Central memory CD8-positive, alpha-beta T cell (primary cell): ENCODE results near the gene SETMAR.

Experiments
- ATAC-seq: fragments of 150-1000 bp; cut with Tn5 transposase; replicated peaks from 2 replicates; pipeline ENCODE4 v1.10.0; 2022; ENCODE audit warnings: mild to moderate bottlenecking, moderate FRiP score, moderate number of reproducible peaks; ENCODE audit not compliant: poor library complexity, severe bottlenecking; ENCODE audit errors: extremely low read depth
- DNase-seq, 2 donors: peaks; one replicate each; pipeline ENCODE4 v3.0.0; 2021; ENCODE audit warnings: low spot score in 2 of 2
- H3K27ac Mint-ChIP-seq: one replicate; pipeline ENCODE4 v1.8.0; 2022; ENCODE audit warnings: low read depth, mild to moderate bottlenecking, moderate library complexity, mixed read lengths
- H3K27me3 Mint-ChIP-seq: one replicate; pipeline ENCODE4 v1.8.0; 2022; ENCODE audit warnings: mixed read lengths
- H3K36me3 Mint-ChIP-seq: one replicate; pipeline ENCODE4 v1.8.0; 2022; ENCODE audit warnings: mild to moderate bottlenecking, moderate library complexity, mixed read lengths; ENCODE audit not compliant: insufficient read depth
- H3K4me1 Mint-ChIP-seq: one replicate; pipeline ENCODE4 v1.8.0; 2022; ENCODE audit warnings: mixed read lengths
- H3K4me3 Mint-ChIP-seq: one replicate; pipeline ENCODE4 v1.8.0; 2022; ENCODE audit warnings: mild to moderate bottlenecking, moderate library complexity, mixed read lengths
- H3K9me3 Mint-ChIP-seq: one replicate; pipeline ENCODE4 v1.8.0; 2022; ENCODE audit warnings: mixed read lengths

Gene SETMAR

DNA sequence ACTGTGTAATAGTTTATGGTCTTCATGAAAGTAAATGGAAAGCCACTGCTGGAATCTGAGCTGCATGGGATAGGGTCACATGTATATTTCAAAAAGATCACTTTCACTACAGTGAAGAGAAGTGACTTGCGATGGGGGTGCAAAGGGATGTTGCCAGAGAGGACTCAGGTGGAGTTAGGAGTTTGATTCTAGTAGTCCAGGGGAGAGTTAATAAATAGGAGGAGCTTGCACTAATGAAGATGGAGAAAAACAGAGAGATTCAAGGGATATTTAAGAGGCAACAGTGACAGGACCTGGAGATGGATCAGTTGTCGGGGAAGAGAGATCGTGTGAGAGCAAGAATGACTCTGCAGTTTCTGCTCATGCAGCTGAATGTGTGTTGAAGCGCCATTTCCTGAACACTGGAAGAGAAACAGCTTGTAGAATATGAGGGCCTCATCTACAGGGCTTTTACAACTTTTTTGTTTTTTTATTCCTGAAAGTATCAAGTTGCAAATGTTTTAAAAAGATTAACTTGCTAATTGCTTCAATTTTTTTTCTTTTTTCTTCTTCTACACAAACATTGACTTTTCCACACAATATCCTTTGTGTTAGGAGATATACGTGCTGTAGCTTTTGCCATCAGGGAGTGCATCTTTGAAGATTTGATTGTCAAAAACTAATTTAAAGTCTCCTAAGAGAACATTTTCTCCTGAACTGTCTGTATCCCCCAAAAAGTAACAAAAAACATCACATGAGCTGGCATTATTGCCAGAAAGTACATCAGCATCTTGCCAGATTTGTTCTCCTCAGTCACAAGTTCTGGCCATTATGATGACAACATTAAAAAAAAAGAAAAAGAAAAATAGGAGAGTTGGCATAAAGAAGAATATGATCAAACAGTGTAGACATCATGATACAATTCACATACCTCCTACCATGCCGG lies 37.5 kb downstream of the SETMAR start:
- Mint-ChIP-seq H3K27ac (no peak overlapping the region), H3K4me3 (no peak overlapping the region), H3K4me1 (no peaks in the 10 kb centered on the region), H3K36me3 (no peaks in the 10 kb centered on the region), H3K27me3 (no peaks in the 10 kb centered on the region), H3K9me3 (no peaks in the 10 kb centered on the region)
- no peak for DNase-seq
- ATAC-seq = no peak

DNA sequence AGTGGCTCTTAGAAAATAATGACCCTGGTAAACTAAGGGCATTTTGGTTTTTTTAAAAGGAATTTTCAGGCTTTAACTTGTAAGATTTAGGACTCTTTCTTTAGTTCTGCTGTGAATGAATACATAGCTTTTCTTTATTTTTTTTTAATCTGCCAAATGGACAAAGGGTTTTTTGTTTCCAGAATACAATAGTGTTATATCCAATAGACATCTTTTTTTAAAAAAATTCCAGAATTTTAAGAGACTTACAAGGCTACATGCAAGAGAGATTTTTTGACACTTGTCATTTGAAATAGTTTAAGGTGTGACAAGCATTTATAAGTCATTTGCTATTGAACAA lies 38.1 kb downstream of the SETMAR start:
- no peak for ATAC-seq
- no peaks in the 10 kb centered on the region for H3K4me1 Mint-ChIP-seq
- H3K4me3 Mint-ChIP-seq = no peak overlapping the region
- no peak for DNase-seq
- H3K36me3 Mint-ChIP-seq = no peaks in the 10 kb centered on the region
- no peaks in the 10 kb centered on the region for H3K27me3 Mint-ChIP-seq
- no peaks in the 10 kb centered on the region for H3K9me3 Mint-ChIP-seq
- no peak overlapping the region for H3K27ac Mint-ChIP-seq

- H3K27ac Mint-ChIP-seq = no peak overlapping the region
- no peaks in the 10 kb centered on the region for H3K4me1 Mint-ChIP-seq
- no peak for DNase-seq
- no peaks in the 10 kb centered on the region for H3K9me3 Mint-ChIP-seq
- no peak overlapping the region for H3K4me3 Mint-ChIP-seq
- peaks cover 3% of the 10 kb centered on the region for H3K36me3 Mint-ChIP-seq
- no peak for ATAC-seq
- H3K27me3 Mint-ChIP-seq = no peaks in the 10 kb centered on the region
These were observed 40.1 kb downstream of the SETMAR start for GRCh38 chr3:4343258-4343657.

GRCh38 chr3:4350789-4351163 lies 47.6 kb downstream of the SETMAR start:
- DNase-seq = peak; percentile 20 to 37
- Mint-ChIP-seq H3K4me1 (peaks cover 19% of the 10 kb centered on the region), H3K27me3 (no peaks in the 10 kb centered on the region), H3K9me3 (no peaks in the 10 kb centered on the region), H3K4me3 (peak overlapping the region; percentile 82), H3K27ac (peak overlapping the region; percentile 61), H3K36me3 (peaks cover 12% of the 10 kb centered on the region)
- ATAC-seq = peak; percentile 80

- Mint-ChIP-seq H3K4me1 (peaks cover 19% of the 10 kb centered on the region), H3K4me3 (peak overlapping the region; percentile 82), H3K27me3 (no peaks in the 10 kb centered on the region), H3K36me3 (peaks cover 12% of the 10 kb centered on the region), H3K9me3 (no peaks in the 10 kb centered on the region), H3K27ac (peak overlapping the region; percentile 61)
- peak in 1 of 2 donors; percentile 18 for DNase-seq
- ATAC-seq = peak; percentile 79
These were observed 48.1 kb downstream of the SETMAR start for GRCh38 chr3:4351164-4351855.

DNA sequence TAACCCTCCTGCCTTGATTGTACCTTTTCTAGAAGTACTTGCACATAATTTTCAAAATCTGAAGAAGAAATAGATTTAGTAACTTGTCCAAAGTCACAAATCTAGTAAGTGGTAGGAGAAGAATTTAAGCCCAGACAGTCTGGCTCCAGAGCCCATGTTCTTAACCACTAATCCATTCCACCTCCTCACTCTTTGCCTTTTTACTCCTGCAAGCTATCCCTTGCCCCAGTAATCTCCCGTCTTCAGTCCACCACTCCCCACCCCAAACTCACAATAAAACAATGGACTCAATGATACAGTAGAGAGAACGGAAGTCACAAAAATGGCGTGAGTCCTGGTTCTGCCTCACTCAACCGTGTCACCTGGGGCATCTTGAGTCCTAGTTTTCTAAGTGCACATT lies 48.7 kb downstream of the SETMAR start:
- ATAC-seq (no peak), DNase-seq (no peak)
- Mint-ChIP-seq H3K27me3 (no peaks in the 10 kb centered on the region), H3K4me3 (peak overlapping the region; percentile 82), H3K27ac (peak overlapping the region; percentile 61), H3K36me3 (peaks cover 12% of the 10 kb centered on the region), H3K4me1 (peaks cover 19% of the 10 kb centered on the region), H3K9me3 (no peaks in the 10 kb centered on the region)

DNA sequence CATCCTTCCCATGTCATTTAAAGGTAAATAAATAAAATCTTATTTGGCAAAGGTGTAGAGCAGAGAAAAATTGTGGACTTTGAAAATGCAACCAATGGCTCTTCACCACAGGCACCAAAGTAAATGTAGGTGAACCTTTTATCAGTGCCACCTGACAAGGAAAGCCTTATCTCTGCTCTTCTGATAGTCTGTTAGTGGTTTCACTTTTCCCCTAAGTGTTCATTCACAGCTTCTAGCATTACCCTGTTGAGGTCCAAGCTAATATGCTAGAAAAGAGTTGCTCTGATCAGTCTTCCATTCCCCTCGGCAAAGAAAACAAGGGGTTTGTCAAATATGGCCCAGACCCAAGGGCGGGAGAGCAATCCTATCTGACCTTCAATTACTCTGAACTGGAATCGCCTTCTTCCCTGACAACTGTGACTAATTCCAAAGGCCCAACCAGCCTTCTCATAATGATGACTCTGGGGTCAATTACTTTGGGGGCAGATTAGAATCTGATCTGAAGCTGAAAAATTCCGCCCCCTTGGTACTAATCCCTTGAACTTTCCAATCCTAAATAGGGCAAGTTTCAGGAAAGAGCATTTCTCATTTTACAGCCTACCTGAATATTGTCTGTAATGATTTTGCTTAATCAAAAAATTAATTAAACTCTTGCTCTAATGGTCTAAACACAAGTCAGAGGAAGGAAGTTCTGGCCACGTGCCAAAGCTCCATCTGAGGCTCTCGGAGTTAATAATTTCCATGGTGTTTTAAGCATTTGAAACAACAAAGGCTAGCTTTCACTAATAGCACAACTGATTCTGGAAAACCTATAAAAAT lies 52.4 kb downstream of the SETMAR start:
- no peak overlapping the region for H3K27ac Mint-ChIP-seq
- ATAC-seq (no peak), DNase-seq (no peak)
- no peak overlapping the region for H3K4me3 Mint-ChIP-seq
- peaks cover 17% of the 10 kb centered on the region for H3K4me1 Mint-ChIP-seq
- no peaks in the 10 kb centered on the region for H3K9me3 Mint-ChIP-seq
- H3K36me3 Mint-ChIP-seq = peaks cover 11% of the 10 kb centered on the region
- H3K27me3 Mint-ChIP-seq = no peaks in the 10 kb centered on the region

- H3K4me3 Mint-ChIP-seq = no peak overlapping the region
- H3K27me3 Mint-ChIP-seq = no peaks in the 10 kb centered on the region
- DNase-seq (no peak), ATAC-seq (no peak)
- no peaks in the 10 kb centered on the region for H3K9me3 Mint-ChIP-seq
- peaks cover 8% of the 10 kb centered on the region for H3K36me3 Mint-ChIP-seq
- H3K27ac Mint-ChIP-seq = no peak overlapping the region
- peaks cover 12% of the 10 kb centered on the region for H3K4me1 Mint-ChIP-seq
These were observed 53.0 kb downstream of the SETMAR start for GRCh38 chr3:4356220-4356540.

DNA sequence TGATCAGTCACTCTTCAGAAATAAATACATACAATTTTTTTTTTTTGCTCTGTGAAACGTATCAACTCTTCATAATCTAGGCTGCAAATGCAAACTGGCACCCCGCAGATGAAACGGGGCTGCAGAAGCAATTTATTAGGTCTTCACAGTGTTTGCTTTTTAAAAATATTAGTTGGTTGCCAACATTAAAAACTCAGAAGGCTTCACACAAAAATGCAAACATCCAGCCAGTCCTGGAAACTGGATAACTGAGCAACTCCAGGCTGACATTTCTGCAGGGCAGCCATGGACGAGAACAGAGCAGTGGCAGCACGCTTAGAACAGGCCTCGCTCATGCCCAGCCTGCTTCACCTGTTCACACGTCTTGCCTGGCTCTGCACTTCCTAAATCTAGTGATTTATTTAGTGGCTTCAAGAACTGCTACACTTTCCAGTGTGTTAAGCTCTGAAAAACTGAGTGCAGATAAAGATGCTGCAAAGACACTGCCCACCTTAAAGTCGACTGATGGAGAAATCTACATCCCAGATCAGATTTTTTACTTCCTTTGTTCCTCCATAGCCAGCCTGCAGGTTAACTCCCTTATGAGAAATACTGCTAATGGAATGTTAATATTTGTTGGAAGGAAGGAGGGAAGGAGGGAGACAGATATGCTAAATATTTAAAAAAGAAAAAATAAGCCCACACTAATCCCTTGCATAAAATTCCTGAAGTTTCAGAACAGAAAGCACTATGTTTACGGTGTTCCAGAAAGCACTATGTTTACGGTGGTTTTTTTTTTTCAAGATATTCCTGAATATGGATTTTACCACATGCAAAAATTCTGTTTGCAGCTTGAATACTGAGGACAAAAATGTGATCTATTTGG lies 53.6 kb downstream of the SETMAR start:
- Mint-ChIP-seq H3K36me3 (peaks cover 5% of the 10 kb centered on the region), H3K4me3 (no peak overlapping the region), H3K9me3 (no peaks in the 10 kb centered on the region), H3K27ac (no peak overlapping the region), H3K27me3 (no peaks in the 10 kb centered on the region), H3K4me1 (peaks cover 7% of the 10 kb centered on the region)
- DNase-seq = no peak
- ATAC-seq = no peak

- Mint-ChIP-seq H3K36me3 (peaks cover 3% of the 10 kb centered on the region), H3K27ac (no peak overlapping the region), H3K4me3 (no peak overlapping the region), H3K9me3 (no peaks in the 10 kb centered on the region), H3K27me3 (no peaks in the 10 kb centered on the region), H3K4me1 (no peaks in the 10 kb centered on the region)
- no peak for DNase-seq
- no peak for ATAC-seq
These were observed 55.1 kb downstream of the SETMAR start for GRCh38 chr3:4358273-4358672.

GRCh38 chr3:4359805-4360502 lies 56.8 kb downstream of the SETMAR start:
- H3K27ac Mint-ChIP-seq = no peak overlapping the region
- H3K36me3 Mint-ChIP-seq = peaks cover 3% of the 10 kb centered on the region
- no peaks in the 10 kb centered on the region for H3K27me3 Mint-ChIP-seq
- H3K4me1 Mint-ChIP-seq = no peaks in the 10 kb centered on the region
- DNase-seq (no peak), ATAC-seq (no peak)
- no peaks in the 10 kb centered on the region for H3K9me3 Mint-ChIP-seq
- H3K4me3 Mint-ChIP-seq = no peak overlapping the region
